ENCODE results near the gene ZFHX2. TPM values are rescaled to one million over a fixed set of nuclear protein-coding genes. Genes with fewer than 3 reads are reported as not detected.
A peak's percentile ranks its signal among the peaks of the same experiment; 100 is the strongest.

Gene ZFHX2
- total and polyA plus RNA-seq, 2 of the 13 experiments (the other 11 are each of a cell fraction or from before 2014, with no cell fraction given): 0.17 to 0.44 TPM

- TF ChIP-seq, protein P1, sequence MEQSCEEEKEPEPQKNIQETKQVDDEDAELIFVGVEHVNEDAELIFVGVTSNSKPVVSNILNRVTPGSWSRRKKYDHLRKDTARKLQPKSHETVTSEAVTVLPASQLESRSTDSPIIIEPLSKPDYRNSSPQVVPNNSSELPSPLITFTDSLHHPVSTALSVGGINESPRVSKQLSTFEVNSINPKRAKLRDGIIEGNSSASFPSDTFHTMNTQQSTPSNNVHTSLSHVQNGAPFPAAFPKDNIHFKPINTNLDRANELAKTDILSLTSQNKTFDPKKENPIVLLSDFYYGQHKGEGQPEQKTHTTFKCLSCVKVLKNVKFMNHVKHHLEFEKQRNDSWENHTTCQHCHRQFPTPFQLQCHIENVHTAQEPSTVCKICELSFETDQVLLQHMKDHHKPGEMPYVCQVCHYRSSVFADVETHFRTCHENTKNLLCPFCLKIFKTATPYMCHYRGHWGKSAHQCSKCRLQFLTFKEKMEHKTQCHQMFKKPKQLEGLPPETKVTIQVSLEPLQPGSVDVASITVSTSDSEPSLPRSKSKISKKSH (CRISPR knock-in tag; IDR thresholded peaks at IDR 0.05; ENCODE audit: borderline replicate concordance): 0 out of 2 replicates have a peak, but pooled peaks have one; percentile 57
- TF ChIP-seq, protein P2, sequence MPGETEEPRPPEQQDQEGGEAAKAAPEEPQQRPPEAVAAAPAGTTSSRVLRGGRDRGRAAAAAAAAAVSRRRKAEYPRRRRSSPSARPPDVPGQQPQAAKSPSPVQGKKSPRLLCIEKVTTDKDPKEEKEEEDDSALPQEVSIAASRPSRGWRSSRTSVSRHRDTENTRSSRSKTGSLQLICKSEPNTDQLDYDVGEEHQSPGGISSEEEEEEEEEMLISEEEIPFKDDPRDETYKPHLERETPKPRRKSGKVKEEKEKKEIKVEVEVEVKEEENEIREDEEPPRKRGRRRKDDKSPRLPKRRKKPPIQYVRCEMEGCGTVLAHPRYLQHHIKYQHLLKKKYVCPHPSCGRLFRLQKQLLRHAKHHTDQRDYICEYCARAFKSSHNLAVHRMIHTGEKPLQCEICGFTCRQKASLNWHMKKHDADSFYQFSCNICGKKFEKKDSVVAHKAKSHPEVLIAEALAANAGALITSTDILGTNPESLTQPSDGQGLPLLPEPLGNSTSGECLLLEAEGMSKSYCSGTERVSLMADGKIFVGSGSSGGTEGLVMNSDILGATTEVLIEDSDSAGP (CRISPR knock-in tag; IDR thresholded peaks at IDR 0.05; ENCODE audit: borderline replicate concordance): 0 out of 2 replicates have a peak, but pooled peaks have one; percentile 6
- TF ChIP-seq CEBPB (IDR thresholded peaks at IDR 0.05; ENCODE audit: borderline replicate concordance, low read depth, low read length): peak; percentile 31; the same call in 1 of the 2 replicates
- peak; percentile 16; the same call in 1 of the 2 replicates for TF ChIP-seq POLR2G (IDR thresholded peaks at IDR 0.05; ENCODE audit: low read depth, low read length)
- TF ChIP-seq NRL (CRISPR knock-in tag; IDR thresholded peaks at IDR 0.05; ENCODE audit: borderline replicate concordance): peak; percentile 30; the same call in 1 of the 2 replicates
- 0 out of 2 replicates have a peak, but pooled peaks have one; percentile 25 for TF ChIP-seq CEBPG (CRISPR knock-in tag; IDR thresholded peaks at IDR 0.05)
- 0 out of 2 replicates have a peak, but pooled peaks have one; percentile 26 for TF ChIP-seq ZNF782 (CRISPR knock-in tag; IDR thresholded peaks at IDR 0.05; ENCODE audit: borderline replicate concordance)
- 0 out of 2 replicates have a peak, but pooled peaks have one; percentile 67 for TF ChIP-seq ZNF605 (CRISPR knock-in tag; IDR thresholded peaks at IDR 0.05)
- TF ChIP-seq ZBTB4 (CRISPR knock-in tag; IDR thresholded peaks at IDR 0.05; ENCODE audit: borderline replicate concordance): peak; percentile 15; the same call in 1 of the 2 replicates
- TF ChIP-seq HNRNPL (IDR thresholded peaks at IDR 0.05; ENCODE audit: low read depth, low read length): peak; percentile 62; the same call in 1 of the 2 replicates
- no peak for TF ChIP-seq ZNF564 (CRISPR knock-in tag; IDR thresholded peaks at IDR 0.05)
- TF ChIP-seq PAX8 (CRISPR knock-in tag; IDR thresholded peaks at IDR 0.05; ENCODE audit: borderline replicate concordance): no peak
- peak; percentile 68 for TF ChIP-seq RBM22 (optimal IDR thresholded peaks at IDR 0.05; ENCODE audit: low read length)
- TF ChIP-seq SPEN (CRISPR knock-in tag; IDR thresholded peaks at IDR 0.05; ENCODE audit: low read depth): 0 out of 2 replicates have a peak, but pooled peaks have one; percentile 26
- TF ChIP-seq AGO1 (IDR thresholded peaks at IDR 0.05; ENCODE audit: low read depth, low read length, poor library complexity, severe bottlenecking): peak; percentile 66
- 0 out of 2 replicates have a peak, but pooled peaks have one; percentile 3 for TF ChIP-seq ZNF788 (CRISPR knock-in tag; IDR thresholded peaks at IDR 0.05; ENCODE audit: borderline replicate concordance)
- TF ChIP-seq NONO (IDR thresholded peaks at IDR 0.05): no peak
- peak; percentile 37; the same call in 1 of the 2 replicates for TF ChIP-seq NONO (CRISPR knock-in tag; conservative IDR thresholded peaks at IDR 0.05)
- TF ChIP-seq HMG20A (CRISPR knock-in tag; IDR thresholded peaks at IDR 0.05; ENCODE audit: borderline replicate concordance): no peak
- no peak for TF ChIP-seq NCOR1 (IDR thresholded peaks at IDR 0.05; ENCODE audit: borderline replicate concordance, low read length)
- no peak for TF ChIP-seq NCOA2 (CRISPR knock-in tag; IDR thresholded peaks at IDR 0.05)
- no peak for TF ChIP-seq AHR (CRISPR knock-in tag; IDR thresholded peaks at IDR 0.05)
Observed at GRCh38 chr14:23563473-23564180, 12.1 kb upstream of the ZFHX2 start (continued).

All from HepG2 (cell line).